GM12891 (cell line): Measurements from ENCODE around the gene CEP57L1.
A peak's percentile ranks its signal among the peaks of the same experiment; 100 is the strongest.

Experiments used
- PAX5 ChIP-seq: IDR thresholded peaks from 2 replicates; pipeline ENCODE4 v1.6.1; 2011; ENCODE audit warnings: low read length, moderate library complexity, mild to moderate bottlenecking; ENCODE audit not compliant: insufficient read depth, severe bottlenecking
- POLR2A ChIP-seq: IDR thresholded peaks from 2 replicates; pipeline ENCODE4 v1.6.1; 2011; ENCODE audit warnings: low read depth, low read length, control low read depth
- POLR2AphosphoS5 ChIP-seq: IDR thresholded peaks from 2 replicates; pipeline ENCODE4 v1.6.1; 2011; ENCODE audit warnings: low read depth, low read length, control low read depth

- TF ChIP-seq POLR2A = peak; percentile 39; the same call in 1 of the 2 replicates
- TF ChIP-seq PAX5 = peak; percentile 80
- TF ChIP-seq POLR2AphosphoS5 = peak; percentile 41; the same call in 1 of the 2 replicates
Measured at GRCh38 chr6:109095036-109095834, at the start of gene CEP57L1.
